GM19193 (cell line): ENCODE data around the gene SYT1.

ENCODE experiments used
- POLR2A ChIP-seq: IDR thresholded peaks from 4 replicates; pipeline ENCODE4 v1.6.1; 2011; ENCODE audit not compliant: insufficient read depth, insufficient read length; ENCODE audit errors: extremely low read depth

The SYT1 gene

GRCh38 chr12:79294590-79294989 lies 430.0 kb downstream of the SYT1 start:
- TF ChIP-seq POLR2A: no peak

- TF ChIP-seq POLR2A: no peak
Observed at GRCh38 chr12:79295572-79295971, 431.0 kb downstream of the SYT1 start.

GRCh38 chr12:79296133-79296532 lies 431.6 kb downstream of the SYT1 start:
- no peak for TF ChIP-seq POLR2A

GRCh38 chr12:79296871-79297270 lies 432.3 kb downstream of the SYT1 start:
- TF ChIP-seq POLR2A: no peak

- no peak for TF ChIP-seq POLR2A
Observed at GRCh38 chr12:79298506-79298905, 433.9 kb downstream of the SYT1 start.

- no peak for TF ChIP-seq POLR2A
Observed at GRCh38 chr12:79299447-79300198, 435.0 kb downstream of the SYT1 start.

- no peak for TF ChIP-seq POLR2A
Observed at GRCh38 chr12:79300199-79300568, 435.6 kb downstream of the SYT1 start.

GRCh38 chr12:79301181-79301580 lies 436.6 kb downstream of the SYT1 start:
- TF ChIP-seq POLR2A: no peak

- TF ChIP-seq POLR2A: no peak
Observed at GRCh38 chr12:79302162-79302814, 437.7 kb downstream of the SYT1 start.

GRCh38 chr12:79307340-79307739 lies 442.8 kb downstream of the SYT1 start:
- TF ChIP-seq POLR2A: no peak

- no peak for TF ChIP-seq POLR2A
Observed at GRCh38 chr12:79309039-79309438, 444.5 kb downstream of the SYT1 start.

- TF ChIP-seq POLR2A: no peak
Observed at GRCh38 chr12:79317179-79317847, 452.7 kb downstream of the SYT1 start.

GRCh38 chr12:79322905-79323304 lies 458.3 kb downstream of the SYT1 start:
- TF ChIP-seq POLR2A: no peak

GRCh38 chr12:79324571-79324970 lies 460.0 kb downstream of the SYT1 start:
- no peak for TF ChIP-seq POLR2A

- TF ChIP-seq POLR2A: no peak
Observed at GRCh38 chr12:79326222-79326621, 461.6 kb downstream of the SYT1 start.

- no peak for TF ChIP-seq POLR2A
Observed at GRCh38 chr12:79326663-79327062, 462.1 kb downstream of the SYT1 start.
